ENCODE data around the gene GALNT14.
"Not testable (repeated sequence)": the region's sequence is repeated elsewhere in the genome, so short reads cannot be mapped to it uniquely, and the experiment has no call there.

GALNT14 gene

GRCh38 chr2:31138037-31138962 is at the start of gene GALNT14:
TSS of gene GALNT14 (minus strand) at chr2:31138440. CDS start at chr2:31138086, 354 bp downstream.
- no peak for DNase-seq (ENCODE audit: low read depth in 2 of 2)

- DNase-seq (ENCODE audit: low read depth in 2 of 2), result no peak
Observed at GRCh38 chr2:31187166-31187565, 48.9 kb upstream of the GALNT14 start.

DNA sequence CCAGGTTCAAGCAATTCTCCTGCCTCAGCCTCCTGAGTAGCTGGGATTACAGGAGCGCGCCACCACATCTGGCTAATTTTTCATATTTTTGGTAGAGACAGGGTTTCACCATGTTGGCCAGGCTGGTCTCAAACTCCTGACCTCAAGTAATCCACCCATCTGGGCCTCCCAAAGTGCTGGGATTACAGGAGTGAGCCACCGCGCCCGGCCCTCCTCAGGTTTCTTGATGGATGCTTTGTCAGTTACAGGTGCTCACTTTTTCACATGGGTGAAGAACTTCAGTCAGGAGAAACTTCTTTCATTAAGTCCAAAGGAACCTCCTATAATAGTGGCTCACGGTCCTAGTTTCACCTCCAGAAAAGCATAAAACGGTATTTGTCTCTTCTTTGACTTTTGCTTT is 45.7 kb upstream of the GALNT14 start:
- not testable (repeated sequence) for DNase-seq (ENCODE audit: low read depth in 2 of 2)

- DNase-seq (ENCODE audit: low read depth in 2 of 2), result no peak
Observed at GRCh38 chr2:31176742-31177141, 38.5 kb upstream of the GALNT14 start.

DNA sequence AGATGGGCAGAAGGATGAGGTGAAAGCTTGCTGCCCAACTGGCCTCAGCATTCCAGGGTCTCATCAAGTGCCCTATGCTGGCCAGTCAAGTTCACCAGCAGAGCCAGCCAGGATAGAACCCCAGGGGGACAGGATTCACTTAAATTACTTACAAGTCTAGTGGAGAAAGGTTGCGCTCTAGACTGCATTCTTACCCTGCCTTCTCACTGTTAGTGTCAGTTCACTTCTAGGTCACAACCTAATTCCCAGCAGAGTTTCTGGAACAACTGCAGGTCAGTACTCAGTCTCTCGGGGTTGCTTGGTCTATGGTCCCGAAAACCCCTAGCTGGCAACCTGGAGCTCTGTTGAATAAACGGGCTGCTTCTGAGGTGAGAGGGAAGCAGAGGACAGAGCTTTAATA is 32.9 kb upstream of the GALNT14 start:
- no peak for DNase-seq (ENCODE audit: low read depth in 2 of 2)

GRCh38 chr2:31170071-31170698 is 31.9 kb upstream of the GALNT14 start:
- peak in 1 of 2 donors; percentile 1 for DNase-seq (ENCODE audit: low read depth in 2 of 2)

DNA sequence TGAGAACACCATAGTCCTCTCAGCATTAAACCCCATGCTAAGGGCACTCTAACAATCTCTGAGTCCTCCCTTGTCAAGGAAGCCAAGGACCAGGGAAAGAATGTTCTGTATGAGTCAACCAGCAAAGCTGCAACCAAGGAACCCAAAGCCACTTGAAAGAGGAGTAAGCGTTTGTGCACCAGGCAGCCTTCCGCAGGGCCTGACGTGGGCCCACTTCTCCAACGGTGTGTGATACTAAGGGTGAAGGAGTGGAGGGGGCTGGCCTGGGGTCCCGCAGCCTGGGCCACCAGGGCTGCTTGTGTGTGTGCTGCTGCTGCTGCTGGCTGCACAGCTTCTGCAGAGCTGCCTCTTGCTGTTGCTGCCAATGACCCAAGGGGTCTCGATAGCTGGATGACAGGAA is 30.1 kb upstream of the GALNT14 start:
- DNase-seq (ENCODE audit: low read depth in 2 of 2), result no peak

- DNase-seq (ENCODE audit: low read depth in 2 of 2), result no peak
Observed at GRCh38 chr2:31166925-31167324, 28.7 kb upstream of the GALNT14 start.

DNA sequence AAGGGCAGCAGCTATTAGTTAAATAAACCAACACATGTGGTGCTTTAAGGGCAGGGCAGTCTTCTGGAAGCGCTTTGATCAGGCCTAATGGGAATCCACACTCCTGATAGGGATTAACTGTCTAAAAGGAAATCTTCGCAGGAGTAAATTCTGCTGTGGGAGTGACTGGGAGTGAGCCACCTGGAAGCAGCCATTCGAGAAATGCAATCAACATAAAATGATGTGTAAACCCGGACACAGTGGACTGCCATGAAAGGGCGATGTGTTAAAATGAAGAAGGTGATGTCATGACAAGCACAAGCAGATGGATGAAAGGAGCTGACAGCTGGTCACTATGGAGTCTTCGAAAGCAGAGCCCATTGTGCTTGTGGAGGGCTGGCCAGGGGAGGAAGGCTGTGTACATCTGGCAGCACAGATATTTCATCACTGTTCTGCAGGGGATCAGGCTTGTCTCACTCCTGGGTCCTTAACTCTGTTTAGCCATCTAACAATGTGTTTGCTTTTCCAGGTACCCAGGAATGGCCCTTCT is 24.8 kb upstream of the GALNT14 start:
- DNase-seq (ENCODE audit: low read depth in 2 of 2), result no peak

DNA sequence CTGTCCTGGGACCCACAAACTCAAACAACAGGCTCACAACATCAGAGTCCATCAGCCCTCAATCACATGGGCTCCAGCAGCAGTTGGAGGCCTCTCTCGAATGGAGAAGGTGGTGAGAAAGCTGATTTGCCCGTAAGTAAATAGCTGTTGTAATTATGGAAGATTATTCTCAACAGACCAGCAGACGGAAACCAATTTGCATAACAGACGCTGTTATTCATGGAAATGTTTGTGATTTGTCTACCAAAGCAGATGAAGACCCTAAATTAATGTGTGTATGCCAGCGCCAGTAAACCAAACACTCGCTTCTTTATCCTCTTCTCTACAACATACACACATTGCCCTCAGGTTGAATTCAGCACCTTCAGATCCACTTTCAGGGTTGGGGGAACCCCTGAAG is 23.4 kb upstream of the GALNT14 start:
- DNase-seq (ENCODE audit: low read depth in 2 of 2), result no peak

- DNase-seq (ENCODE audit: low read depth in 2 of 2), result no peak
Observed at GRCh38 chr2:31151501-31151900, 13.3 kb upstream of the GALNT14 start.

GRCh38 chr2:31150120-31150670 is 12.0 kb upstream of the GALNT14 start:
- DNase-seq (ENCODE audit: low read depth in 2 of 2), result no peak

- DNase-seq (ENCODE audit: low read depth in 2 of 2), result no peak
Observed at GRCh38 chr2:31148514-31148913, 10.3 kb upstream of the GALNT14 start.

DNA sequence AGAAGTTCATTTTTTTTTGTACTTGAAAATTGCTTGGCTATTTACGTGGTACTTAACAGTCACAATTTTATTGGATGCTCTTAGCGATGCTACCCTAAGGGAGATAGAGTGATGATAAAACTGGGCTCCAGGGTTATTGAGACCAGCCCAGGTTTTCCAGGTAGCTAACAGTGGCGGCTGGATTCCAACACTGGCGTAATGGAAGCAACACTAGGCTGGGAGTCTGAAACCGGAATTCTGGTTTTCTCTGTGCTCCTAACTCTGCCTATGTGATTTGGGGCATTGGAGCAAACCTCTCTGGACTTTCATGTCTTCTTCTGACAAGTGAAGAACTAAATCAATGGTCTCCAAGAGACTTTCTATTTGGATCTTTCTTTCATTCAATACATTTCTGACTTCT is 9.4 kb upstream of the GALNT14 start:
- DNase-seq (ENCODE audit: low read depth in 2 of 2), result no peak

- DNase-seq (ENCODE audit: low read depth in 2 of 2), result no peak
Observed at GRCh38 chr2:31142110-31142509, 3.9 kb upstream of the GALNT14 start.

- DNase-seq (ENCODE audit: low read depth in 2 of 2), result no peak
Observed at GRCh38 chr2:31141443-31142085, 3.3 kb upstream of the GALNT14 start.

DNA sequence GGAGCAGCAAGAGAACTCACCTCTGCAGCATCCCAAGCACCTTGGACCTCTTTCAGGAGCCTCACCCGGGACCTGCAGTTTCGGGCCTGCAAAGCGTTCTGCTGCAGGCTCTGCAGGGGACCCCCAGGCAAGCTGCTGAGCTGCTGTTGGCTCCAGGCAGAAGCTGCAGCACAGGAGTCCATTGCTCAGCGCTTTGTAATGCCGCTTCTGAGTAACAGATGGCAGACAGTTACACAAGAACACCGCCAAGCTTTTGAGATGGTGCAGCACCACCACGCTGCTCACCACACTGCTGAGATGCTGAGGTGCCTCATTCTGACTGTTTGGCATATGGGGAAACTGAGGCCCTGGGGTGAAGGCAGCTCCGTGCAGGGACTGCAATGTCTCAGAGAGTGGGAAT is 1.9 kb upstream of the GALNT14 start:
- no peak for DNase-seq (ENCODE audit: low read depth in 2 of 2)

DNA sequence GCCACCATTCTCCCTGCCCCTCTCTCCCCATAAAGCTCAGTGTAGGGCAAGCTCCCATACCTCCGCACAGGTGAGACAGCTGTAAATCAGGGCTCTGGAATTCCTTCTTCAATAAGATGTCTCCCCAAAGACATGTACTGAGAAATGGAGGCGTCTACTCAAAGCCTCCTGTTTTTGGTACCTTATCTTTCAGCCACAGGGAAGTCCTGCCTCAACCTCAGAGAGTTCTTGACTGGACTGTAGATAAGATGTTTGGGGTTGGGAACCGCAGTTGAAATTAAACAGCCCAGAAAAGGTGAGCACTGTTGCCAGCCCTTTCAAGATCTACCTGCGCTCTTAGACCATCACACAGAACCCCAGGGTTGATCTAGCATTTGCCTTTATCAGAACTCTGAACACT is 1.4 kb upstream of the GALNT14 start:
- DNase-seq (ENCODE audit: low read depth in 2 of 2), result no peak

GRCh38 chr2:31137211-31138036 is 816 bp downstream of the GALNT14 start:
- no peak for DNase-seq (ENCODE audit: low read depth in 2 of 2)

- no peak for DNase-seq (ENCODE audit: low read depth in 2 of 2)
Observed at GRCh38 chr2:31136732-31137131, 1.5 kb downstream of the GALNT14 start.

GRCh38 chr2:31136000-31136399 is 2.2 kb downstream of the GALNT14 start:
- no peak for DNase-seq (ENCODE audit: low read depth in 2 of 2)

Data from activated CD8-positive, alpha-beta memory T cell treated with anti-CD3 and anti-CD28 coated beads for 4 hours (primary cell).